Left hindlimb (tissue), 1 donor: ENCODE results near the gene FGF1.

ENCODE experiments used
- DNase-seq: peaks from one replicate; pipeline ENCODE4 v3.0.0-alpha.2; 2018

FGF1 gene

DNA sequence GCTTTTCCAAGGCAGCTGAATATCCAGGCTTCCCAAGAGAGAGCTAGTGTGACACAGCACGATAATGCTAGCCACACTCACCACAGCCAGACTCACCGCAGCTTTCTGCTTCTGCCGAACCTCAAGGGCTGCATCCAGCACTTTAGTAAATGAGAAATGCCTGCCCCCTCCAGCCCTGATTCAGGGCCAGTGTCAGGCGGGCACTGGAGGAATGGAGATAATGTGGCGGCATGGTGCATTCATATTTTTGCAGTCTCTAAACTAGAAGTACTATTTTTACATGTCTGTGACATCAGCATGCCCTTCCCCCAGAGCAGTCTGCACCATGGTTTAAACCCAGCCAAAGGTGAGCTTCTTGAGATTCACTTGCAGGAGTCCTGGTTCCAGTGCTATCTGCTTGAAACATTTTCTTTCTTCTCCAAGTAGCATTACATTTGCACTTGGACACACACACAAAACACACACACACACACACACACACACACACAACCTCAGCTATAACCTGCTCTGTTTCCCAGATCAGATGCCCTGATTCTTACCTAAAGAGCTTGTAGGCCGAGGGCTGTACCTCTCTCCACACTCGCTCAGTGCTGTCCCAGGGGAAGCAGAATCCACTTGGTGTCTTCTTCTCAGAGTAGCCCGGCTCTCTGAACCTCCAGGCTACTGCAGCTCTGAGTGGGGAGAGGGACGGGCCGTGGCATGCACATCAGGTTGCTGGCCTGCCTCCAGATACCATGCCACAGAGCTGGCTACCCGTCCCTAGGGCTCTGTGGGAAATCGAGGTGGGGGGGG, at the start of gene FGF1:
Gene FGF1, minus strand, starts transcription at position 673 of the 792 bp plus-strand sequence. CDS start 71,963 bp downstream, outside the sequence.
- DNase-seq: peak; percentile 51

DNA sequence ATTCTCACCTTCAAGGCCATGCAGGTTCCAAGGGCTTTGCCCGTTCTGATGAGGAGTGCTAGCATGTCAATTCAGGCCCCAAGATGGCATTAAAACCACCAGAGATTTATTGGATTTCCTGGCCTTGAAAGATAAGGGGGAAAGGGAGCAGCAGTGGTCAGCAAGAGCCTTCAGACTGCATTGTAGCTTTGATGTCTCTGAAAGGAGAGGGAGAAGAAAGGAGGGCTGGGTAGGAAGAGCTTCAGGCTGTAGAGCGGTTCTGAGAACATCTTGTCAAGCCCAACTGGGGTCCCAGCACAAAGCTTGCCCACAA, 41.8 kb upstream of the FGF1 start:
- no peak for DNase-seq

DNA sequence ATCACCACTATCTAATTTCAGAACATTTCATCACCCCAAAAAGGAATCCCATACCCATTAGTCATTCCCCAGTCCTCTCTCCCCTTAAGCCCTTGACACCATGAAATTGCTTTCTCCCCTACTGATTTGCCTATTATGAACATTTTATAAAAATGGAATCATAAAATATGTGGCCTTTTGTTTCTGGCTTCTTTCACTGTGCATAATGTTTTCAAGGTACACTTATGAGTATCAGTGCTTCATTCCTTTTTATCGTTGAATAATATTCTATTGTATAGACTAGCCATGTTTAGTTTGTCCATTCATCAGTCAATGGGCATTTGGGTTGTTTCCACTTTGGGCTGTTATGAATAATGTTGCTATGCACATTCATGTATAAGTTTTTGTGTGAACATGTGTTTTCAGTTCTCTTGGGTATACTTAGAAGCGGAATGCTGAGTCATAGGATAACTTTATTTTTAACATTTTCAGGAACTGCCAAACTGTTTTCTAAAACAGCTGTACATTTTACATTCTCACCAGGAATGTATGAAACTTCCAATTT, 40.4 kb upstream of the FGF1 start:
- DNase-seq: no peak

DNA sequence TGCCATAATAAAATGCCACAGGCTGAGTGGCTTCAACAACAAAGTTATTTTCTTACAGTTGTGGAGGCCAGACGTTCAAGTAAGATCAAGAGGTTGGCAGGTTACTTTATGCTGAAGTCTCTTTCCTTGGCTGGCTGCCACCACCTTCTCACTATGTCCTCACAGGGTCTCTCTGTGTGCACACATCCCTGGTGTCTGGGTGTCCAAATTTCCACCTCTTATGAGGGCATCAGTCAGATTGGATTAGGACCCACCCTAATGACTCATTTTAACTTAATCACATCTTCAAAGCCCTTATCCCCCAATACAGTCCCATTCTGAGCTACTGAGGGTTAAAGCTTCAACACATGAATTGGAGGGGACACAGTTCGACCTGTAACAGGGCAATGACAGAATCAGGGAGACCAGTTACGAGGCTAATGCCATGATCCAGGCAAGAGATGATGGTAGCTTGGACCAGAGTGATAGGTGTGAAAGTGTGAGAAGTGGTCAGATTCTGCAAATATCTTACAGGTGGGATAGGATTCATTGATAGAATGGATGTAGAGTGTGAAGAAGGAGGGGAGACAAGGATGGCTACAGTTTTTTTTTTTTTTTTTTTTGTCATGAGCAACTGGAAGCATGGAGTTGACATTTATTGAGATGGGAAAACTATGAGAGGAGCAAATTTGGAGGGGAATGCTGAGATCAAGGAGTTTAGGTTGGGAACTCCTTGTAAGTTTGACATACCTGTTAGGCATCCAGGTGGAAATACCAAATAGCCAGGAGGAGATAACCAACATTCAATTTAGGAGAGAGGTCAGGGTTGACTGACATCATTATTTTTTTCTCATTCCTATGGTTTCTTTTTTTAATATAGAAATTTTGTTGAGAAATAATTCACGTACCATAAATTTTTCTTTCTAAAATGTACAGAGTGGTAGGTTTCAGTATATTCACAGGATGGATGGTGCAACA, 39.6 kb upstream of the FGF1 start:
- DNase-seq: no peak

DNA sequence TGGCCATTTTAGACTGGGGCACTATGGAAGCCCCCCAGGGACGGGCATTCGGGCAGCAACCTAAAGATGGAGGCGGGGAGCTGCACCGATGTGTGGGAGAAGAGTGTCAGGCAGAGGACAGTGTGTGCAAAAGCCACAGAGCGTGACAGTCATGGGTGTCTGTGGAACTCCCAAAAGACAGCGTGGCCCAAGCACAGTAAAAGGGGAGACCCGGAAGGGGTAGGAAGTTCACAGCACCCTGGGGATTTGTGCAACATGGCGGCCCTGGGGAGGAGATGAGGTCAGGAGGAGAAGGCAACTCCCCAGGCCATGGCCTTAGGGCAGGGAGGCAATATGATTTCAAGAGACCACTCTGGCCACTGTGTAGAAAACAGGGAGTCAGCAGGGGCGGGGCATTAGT, 38.9 kb upstream of the FGF1 start:
- no peak for DNase-seq

DNA sequence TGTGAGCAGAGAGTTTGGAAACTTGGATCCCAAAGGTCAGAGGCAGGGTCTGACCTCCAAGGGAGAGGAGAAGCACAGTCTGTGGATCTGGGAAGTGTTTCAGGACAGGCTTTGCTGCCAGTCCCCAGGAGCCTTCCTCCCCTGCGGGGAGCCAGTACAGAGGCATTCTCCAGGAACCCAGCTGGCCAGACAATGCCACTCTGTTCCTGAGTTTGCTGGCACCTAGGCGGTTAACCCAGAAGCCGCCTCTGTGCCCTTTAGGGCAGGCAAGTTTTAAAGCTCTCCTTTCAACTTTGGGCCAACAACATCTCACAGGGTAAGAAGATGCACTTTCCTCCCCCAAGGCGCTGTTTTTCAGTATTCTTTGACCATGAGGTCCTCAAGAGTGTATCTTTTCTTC, 37.0 kb upstream of the FGF1 start:
- no peak for DNase-seq

DNA sequence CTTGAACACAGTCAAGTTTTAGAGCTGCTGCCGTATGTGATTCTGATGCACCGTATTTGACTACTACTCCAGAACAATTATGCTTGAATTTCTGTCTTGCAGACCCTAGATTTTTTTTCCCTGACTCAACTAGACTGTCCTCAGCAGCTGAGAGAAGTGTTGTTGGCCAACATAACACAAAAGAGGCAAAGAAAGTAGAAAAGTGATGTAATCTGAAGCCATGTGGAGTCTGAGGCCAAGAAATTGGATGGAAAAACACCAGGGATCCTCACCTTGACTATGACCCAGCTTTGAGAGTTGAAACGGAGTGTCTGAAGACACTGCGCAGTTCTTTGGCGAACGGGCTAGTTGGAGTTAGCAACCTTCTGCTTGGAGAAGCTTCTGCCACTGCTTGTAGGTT, 36.3 kb upstream of the FGF1 start:
- DNase-seq: no peak

DNA sequence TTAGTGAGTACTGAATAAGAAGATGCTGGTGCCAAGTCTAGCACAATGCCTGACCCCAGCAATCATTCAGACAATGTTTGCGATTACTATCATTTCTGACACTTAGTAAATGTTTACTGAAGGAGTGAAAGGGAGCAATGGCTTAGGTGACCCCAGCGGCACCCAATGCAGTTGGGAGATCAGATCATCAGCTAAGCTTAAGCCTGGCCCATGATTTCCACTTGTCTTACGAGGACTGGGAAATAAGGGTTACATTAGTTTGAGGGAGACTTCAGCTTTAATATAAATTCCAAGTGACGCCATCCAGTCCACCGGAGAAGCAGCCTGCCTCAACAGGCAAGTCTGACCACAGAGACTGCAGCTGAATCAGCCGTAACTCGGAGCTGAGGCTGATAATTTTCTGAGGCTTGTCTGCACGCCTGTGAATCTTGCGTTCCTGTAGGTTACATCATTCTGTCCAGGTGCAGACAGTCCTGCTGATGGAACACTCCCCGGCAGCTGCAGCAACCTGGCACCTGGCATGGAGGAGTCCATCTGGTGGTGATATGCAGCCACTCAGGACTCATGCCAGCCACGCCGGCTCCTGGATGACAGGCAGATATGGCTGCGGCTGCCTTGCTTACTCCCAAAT, 34.9 kb upstream of the FGF1 start:
- no peak for DNase-seq

DNA sequence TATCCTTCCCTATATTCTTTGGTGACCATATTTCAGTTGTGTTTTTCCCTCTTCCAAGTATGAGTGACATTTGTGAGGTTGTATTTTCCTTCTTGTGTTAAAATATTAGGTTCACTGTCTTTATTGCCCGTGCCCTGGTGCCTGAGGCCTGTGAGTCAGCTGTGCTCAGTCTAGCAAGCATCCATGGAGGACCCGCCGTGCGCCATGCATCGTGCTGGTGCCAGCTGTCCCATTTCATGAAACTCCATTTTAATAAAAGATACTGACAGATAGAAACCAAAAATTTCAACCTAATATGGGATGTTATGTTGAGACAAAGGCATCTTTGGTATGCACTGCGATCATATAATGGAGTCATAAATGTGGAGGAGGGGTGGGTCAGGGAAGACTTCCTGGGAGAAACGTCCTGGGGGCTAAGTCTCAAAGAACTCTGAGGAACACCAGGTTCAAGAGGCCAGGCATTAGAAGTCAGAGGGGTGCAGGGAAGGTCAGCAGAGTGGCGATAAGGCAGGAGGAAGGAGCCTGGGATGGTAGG, 34.0 kb upstream of the FGF1 start:
- DNase-seq: no peak

DNA sequence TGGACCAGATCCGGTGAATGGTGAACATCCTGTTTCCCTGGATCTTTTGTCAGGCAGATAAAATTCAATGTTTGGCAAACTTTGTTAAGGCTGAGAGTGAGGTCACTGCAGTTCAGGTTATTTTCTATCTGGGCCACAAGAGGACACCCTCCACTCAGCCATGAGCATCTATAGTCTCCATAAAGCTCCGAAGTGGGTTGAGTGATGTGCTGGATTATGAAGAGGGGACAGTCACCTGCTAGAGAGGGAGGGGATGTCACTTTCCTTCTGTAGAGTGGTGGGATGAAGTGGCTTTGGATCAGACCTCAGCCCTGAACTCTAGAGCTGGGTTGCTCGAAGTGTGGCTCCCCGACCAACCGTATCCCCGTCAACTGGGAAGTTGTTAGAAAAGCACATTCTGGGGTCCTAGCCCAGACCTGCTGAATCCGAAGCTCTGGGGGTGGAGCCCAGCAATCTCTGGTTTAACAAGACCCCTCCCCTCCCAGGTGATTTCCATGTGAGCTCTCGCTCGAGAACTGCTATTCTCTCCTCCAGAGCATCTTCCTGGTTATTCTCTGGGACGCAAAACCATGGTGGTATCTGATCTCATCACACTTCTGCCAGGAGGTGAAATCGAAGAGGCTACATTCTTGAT, 31.8 kb upstream of the FGF1 start:
- no peak for DNase-seq

DNA sequence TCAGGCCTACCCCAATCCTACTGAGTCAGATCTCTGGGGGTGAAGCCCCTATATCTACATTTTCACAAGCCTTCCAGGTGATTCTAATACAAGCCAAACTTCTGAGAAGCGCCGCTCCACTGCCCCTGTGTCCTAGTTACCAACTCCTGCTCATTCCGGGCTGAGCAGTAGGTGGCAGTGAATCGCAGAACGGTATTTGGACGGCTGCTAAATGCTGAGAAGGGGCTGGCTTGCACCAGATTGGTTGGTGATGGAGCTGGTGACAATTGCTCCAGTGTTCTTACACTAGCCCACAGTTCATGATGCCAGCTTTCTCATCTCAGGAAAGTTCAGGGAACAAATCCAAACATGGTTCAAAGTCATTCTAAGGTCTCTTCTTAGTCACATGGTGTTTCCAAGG, 31.1 kb upstream of the FGF1 start:
- DNase-seq: peak; percentile 58

DNA sequence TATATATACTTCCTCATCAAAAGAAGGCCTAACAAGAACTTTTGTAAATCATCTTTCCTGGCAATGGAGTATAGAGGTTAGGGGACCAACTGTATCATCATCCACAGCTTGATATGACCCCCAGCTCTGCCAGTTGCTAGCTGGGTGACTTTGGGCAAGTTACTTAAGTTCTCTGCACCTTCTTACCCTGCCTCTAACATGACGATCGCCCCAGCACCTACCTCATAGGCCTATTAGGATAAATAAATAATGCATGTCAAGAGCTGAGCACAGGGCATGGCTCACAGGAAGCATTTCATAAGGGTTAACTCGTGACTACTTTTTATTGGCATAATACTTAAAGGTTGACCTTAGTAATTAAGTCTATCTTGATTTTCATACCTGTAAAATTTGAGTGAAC, 29.4 kb upstream of the FGF1 start:
- DNase-seq: no peak

DNA sequence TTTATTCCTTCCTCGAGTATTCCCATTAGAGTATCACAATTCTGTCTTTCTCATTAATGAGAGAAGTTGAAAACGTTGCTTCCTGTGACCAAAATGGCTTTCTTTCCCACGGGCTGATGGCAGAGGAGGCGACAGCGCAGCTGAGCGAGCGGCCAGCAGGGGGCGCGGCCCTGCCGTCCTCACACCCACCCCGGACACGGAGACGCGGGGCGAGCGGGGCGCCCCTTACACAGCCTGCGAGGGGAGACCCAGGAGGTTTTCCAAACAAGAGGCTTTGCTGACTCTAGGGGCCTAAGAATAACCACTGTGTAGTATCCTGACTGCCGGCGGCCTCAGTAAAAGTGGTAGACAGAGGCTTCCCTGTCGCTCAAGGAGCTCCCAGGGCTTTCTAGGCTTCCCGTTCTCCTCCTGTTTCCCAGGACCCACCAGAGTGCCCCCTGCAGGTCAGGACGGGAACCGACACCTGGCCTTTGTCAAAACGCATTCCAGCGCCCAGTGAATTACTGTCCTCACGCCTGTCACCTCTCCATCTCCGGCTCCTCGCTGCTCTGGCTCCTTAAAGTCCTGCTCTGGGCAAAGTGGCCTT, 27.3 kb upstream of the FGF1 start:
- peak; percentile 90 for DNase-seq

DNA sequence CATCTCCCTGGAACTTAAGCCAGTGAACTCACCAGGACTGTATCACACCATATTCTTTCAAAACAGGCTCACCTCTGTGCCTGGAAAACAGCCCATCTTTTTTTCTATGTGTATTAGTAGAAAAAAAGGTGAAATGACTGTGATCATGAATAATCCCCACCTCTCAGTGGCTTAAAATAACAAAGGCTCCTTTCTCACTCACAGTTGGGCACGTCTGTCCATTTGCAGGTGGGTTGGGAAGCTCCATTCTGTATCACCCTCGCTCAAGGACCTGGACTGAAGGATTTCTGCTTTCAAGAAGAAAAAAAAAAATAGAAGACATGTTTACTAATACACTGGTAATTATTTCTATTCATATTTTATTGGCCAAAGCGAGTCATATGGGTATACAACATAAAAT, 17.3 kb upstream of the FGF1 start:
- DNase-seq: no peak

DNA sequence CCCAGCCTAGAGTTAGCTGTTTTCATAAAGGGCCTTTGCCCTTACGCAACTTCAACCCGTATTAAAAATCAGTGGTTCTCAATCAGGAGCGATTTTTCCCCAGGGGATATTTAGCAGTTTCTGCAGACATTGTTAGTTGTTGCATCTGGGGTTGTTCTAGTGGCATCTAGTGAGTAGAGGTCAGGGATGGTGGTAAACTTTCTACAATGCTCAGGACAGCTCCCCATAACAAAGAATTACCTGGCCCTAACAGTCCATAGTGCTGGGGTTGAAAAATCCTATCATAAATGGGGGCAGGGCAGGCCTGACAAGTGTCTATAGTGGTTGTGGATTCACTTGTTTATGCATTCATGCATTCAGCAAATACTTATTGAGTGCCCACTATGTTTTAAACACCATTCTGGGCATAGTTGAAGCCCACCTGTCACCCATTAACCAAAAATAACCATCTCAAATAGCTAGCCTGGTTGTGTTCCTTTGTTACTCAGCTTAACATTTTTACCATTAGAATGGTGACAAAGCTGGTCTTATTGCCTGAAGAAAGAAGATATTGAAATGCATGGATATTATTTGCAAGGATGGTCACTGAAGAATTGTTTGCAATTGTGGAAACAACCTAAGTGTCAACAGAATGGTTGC, 15.9 kb upstream of the FGF1 start:
- DNase-seq: no peak

DNA sequence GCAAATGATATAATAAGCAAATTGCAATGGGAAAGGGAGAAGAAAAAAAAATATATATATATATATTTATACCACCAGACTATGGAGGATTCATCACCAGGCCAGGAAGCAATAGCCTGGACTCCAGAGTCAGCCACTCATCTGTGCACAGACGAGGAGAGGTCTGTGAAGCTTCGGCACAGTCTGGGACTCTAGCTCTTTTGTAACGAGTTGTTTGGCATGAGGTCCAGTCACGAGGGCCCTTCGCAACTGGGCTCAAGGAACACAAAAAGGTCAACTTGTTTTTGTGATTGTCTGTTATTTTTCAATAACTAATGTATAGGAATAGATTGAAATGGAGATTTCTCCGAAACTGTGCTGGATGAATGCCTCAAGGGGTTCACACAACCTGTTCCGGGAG, 14.7 kb upstream of the FGF1 start:
- DNase-seq: no peak

DNA sequence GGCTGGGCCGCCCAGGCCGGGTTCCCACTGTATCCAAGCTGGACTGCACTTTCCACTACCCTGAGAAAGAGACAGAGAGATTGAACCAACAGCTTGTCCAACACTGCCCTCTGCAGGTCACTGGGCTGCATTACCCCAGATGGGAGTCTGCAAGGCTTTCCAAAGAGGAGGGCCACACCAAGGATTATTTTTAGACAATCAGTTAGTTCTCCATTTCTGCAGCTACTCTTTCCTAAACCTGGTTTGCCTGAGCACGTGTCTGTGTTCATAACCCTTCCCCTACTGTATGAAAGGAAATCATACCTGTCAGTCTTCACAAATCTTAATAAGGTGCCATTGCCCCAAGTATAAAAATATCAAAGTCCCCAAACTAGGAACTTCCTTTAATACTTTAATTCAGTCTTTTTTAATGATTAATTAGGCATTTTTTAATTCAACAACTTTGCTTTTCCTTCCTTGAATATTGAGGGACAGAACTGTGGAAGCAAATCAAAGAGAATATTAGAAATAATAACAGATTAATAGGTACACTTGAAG, 13.4 kb upstream of the FGF1 start:
- peak; percentile 92 for DNase-seq

DNA sequence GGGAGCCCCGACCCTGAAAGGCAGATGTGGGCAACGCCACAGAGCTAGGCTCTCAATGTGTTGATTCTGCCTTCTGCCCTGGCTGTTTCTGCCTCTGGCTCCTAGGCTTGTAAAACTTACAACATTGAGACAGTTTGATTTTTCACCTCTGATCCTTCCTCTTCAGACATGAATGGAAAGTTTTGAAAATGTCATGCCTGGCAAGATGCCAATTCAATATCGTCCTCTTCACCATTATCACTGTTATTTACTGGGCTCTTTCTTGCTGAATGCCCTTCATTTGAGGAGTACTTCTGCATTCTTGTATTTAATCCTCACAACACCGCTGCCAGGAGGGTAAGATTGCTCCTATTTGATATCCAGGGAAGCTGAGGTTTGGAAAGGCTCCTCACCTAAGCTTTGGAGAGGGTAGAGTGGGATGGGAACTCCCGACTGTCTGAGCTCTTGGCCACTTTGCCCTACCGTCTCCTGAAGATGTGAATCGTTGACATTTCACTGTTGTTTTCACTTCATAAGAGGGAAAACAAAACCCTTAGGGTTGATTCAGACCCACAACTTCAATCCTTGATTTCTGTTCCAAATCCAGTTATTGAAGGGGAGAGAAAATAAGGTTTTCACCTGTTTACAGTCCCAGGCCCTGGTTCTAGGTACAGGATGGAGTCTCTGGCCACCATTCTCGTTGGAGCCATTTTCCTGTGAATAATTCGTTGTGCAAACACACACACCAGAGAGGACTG, 12.7 kb upstream of the FGF1 start:
- no peak for DNase-seq

DNA sequence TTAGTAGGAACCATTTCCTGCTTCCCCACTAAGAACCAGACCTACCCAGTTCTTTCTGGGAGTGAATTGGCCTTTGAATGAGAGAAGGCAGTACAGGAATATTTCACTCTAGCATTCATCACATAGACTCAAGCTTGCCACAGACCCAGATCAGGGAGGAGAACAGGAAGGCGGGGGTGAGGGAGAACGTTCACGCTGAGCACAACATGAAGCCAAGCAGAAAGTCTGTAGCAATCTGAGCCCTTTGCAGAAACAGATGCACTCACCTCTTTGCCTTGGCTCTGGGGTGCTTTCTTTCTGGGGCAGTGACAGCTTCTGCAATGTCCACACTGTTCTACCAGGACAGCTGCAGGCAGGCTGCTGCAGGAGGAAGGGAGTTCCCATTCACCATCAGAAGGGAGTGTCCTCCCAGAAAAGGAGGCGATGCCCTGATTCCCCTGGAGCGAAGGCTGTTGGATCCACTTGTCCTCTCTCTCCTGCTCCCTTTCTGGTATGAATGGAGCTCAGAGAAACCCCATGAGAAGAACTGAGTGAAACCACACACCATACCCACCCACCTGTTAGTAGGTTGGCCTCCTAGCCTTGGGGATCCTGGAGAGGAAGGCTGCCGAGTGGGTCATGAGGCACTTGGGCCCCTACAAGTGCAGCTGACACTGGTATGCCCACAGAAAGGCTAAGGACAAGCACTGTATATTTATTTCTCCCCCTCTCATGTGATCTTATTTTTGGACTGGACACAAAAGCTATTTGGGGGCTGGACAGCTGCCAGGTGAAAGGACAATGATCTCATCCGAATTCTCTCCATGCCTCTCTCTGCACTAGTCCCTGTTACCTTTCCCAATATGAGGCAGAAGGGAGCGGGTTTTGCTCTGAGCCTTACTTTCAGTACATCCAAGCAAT, 11.7 kb upstream of the FGF1 start:
- DNase-seq: peak; percentile 63

DNA sequence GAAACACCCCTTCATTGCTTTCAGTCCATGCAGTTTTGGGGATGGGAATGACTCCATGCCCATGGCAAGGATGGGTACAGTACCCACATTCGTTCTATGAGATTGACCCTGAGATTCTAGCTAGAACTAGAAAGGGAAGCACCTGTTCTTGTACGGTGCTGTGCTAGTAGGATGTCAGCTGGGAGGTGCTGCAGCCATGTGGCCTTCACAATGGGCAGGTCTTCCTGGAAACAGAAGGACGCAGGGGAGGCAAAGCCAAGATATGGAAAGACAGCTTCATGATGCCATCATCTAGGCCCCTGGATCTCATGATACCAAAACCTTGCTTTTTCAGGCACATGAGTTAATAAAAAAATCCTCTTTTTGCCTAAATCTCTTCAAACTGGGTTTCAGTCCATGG, 10.5 kb upstream of the FGF1 start:
- no peak for DNase-seq
